Suppressor macrophage treated with lipopolysaccharide for 1 hour (primary cell): ENCODE measurements around the gene OR1E2.

Experiments used
- DNase-seq, 3 donors: peaks; one replicate each; pipeline ENCODE4 v3.0.0-alpha.2; 2020 to 2022

Gene OR1E2

DNA sequence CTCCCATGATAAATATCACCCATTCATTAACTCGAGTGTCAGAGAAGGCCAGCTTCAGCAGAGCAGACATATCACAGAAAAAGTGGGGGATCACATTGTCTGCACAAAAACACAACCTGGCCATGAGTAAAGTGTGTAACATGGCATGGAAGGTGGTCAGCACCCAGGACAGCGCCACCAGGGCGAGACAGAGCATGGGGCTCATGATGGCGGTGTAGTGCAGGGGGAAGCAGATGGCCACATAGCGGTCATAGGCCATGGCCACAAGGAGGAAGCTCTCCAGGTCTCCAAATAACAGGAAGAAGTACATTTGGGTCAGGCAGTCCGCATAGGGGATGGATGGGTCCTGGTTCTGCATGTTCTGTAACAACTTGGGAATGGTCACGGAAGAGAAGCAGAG is 35.8 kb downstream of the OR1E2 start:
- peak in 2 of 3 donors; percentile 17 to 36 for DNase-seq

DNA sequence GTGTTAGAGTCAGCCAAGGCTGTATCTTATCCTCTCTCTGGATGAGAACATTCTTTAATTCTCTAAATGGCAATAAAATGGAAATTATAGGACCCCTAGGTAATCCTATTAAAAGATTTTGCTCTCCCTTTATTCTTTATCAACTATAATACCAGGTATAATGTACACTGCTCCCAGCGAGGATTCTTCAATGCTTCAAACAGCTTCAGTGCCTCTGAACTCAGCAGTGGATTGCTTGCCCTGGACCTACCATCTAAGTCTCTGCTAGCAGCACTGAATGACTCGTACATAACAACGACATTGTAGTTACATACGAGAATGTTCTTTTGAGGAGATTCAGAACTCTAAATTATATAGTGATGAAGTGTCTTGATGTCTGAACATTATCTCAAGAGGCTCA is 43.9 kb downstream of the OR1E2 start:
- DNase-seq, result no peak

DNA sequence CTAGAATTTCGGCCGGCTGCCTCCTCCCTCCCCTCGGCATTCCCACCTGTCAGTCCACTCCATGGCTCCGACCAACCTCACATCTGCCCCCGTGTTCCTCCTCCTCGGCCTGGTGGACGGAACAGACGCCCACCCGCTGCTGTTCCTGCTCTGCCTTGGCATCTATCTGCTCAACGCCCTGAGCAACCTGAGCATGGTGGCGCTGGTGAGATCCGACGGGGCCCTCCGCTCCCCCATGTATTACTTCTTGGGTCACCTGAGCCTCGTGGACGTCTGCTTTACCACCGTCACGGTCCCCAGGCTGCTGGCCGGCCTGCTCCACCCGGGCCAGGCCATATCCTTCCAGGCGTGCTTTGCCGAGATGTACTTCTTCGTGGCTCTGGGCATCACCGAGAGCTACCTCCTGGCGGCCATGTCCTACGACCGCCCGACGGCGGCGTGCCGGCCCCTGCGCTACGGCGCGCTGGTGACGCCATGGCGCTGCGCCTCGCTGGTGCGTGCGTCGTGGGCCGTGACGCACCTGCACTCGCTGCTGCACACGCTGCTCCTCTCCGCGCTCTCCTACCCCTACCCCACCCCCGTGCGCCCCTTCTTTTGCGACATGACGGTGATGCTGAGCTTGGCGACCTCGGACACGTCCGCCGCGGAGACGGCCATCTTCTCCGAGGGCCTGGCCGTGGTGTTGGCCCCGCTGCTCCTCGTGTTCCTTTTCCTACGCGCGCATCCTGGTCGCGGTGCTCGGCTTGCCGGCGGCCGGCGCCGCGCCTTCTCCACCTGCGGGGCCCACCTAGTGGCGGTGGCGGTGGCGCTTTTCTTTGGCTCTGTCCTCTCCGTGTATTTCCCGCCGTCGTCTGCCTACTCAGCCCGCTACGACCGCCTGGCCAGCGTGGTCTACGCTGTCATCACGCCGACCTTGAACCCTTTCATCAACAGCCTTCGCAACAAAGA is 47.5 kb downstream of the OR1E2 start, which contains the start of gene OR3A2:
OR3A2 (minus strand) TSS at position 440 of the 948 bp plus-strand sequence.
- peak in 1 of 3 donors; percentile 13 for DNase-seq
